Mucosa of stomach (tissue), 1 donor: ENCODE data around the gene SPAG17.
"Not testable (repeated sequence)": the region's sequence is repeated elsewhere in the genome, so short reads cannot be mapped to it uniquely, and the experiment has no call there.

Experiments
- H3K27me3 ChIP-seq: one replicate; pipeline ENCODE4 v1.7.0; 2013; ENCODE audit warnings: mild to moderate bottlenecking, low read length; ENCODE audit not compliant: control insufficient read depth, insufficient read depth
- H3K36me3 ChIP-seq: one replicate; pipeline ENCODE4 v1.7.0; 2013; ENCODE audit warnings: low read length; ENCODE audit not compliant: control insufficient read depth, insufficient read depth
- H3K4me1 ChIP-seq: one replicate; pipeline ENCODE4 v1.7.0; 2013; ENCODE audit warnings: mild to moderate bottlenecking, low read length; ENCODE audit not compliant: control insufficient read depth, insufficient read depth
- H3K4me3 ChIP-seq: one replicate; pipeline ENCODE4 v1.7.0; 2013; ENCODE audit warnings: low read length
- H3K9ac ChIP-seq: one replicate; pipeline ENCODE4 v1.7.0; 2013; ENCODE audit warnings: mild to moderate bottlenecking, low read length, moderate library complexity
- H3K9me3 ChIP-seq: one replicate; pipeline ENCODE4 v1.7.0; 2013; ENCODE audit warnings: mild to moderate bottlenecking, low read length, moderate library complexity; ENCODE audit not compliant: control insufficient read depth
- donor health status: Pancreatic carcinoma.

The SPAG17 gene

GRCh38 chr1:117932576-117932975, 252.5 kb downstream of the SPAG17 start:
- H3K9me3 ChIP-seq = no peaks in the 10 kb centered on the region
- H3K4me1 ChIP-seq = peaks cover 13% of the 10 kb centered on the region
- H3K27me3 ChIP-seq = no peaks in the 10 kb centered on the region
- no peak overlapping the region for H3K4me3 ChIP-seq
- no peaks in the 10 kb centered on the region for H3K36me3 ChIP-seq
- H3K9ac ChIP-seq = no peak overlapping the region

GRCh38 chr1:117930484-117930883, 254.5 kb downstream of the SPAG17 start:
- peak overlapping the region; percentile 91 for H3K4me3 ChIP-seq
- H3K4me1 ChIP-seq = peaks cover 13% of the 10 kb centered on the region
- no peaks in the 10 kb centered on the region for H3K9me3 ChIP-seq
- H3K36me3 ChIP-seq = no peaks in the 10 kb centered on the region
- H3K27me3 ChIP-seq = no peaks in the 10 kb centered on the region
- H3K9ac ChIP-seq = peak overlapping the region; percentile 75

GRCh38 chr1:117930173-117930447, 254.9 kb downstream of the SPAG17 start:
- H3K4me1 ChIP-seq = peaks cover 13% of the 10 kb centered on the region
- H3K9me3 ChIP-seq = no peaks in the 10 kb centered on the region
- no peaks in the 10 kb centered on the region for H3K27me3 ChIP-seq
- peak overlapping the region; percentile 91 for H3K4me3 ChIP-seq
- no peaks in the 10 kb centered on the region for H3K36me3 ChIP-seq
- H3K9ac ChIP-seq = peak overlapping the region; percentile 75

GRCh38 chr1:117929343-117930172, 255.5 kb downstream of the SPAG17 start, which contains the start of the genes GDAP2 and WDR3:
Gene GDAP2, minus strand, starts transcription at chr1:117929621. Its CDS starts 9,264 bp downstream, at chr1:117920357.
Gene WDR3, plus strand, starts transcription at chr1:117929739. Its CDS starts 3,581 bp downstream, at chr1:117933320.
- H3K9me3 ChIP-seq = no peaks in the 10 kb centered on the region
- H3K9ac ChIP-seq = peak within 1 kb of the TSS; percentile 75
- H3K4me1 ChIP-seq = peaks cover 13% of the 10 kb centered on the region
- no peaks in the 10 kb centered on the region for H3K36me3 ChIP-seq
- H3K4me3 ChIP-seq = peak within 1 kb of the TSS; percentile 91
- H3K27me3 ChIP-seq = no peaks in the 10 kb centered on the region

GRCh38 chr1:117928881-117929342, 256.1 kb downstream of the SPAG17 start:
- H3K9ac ChIP-seq = peak overlapping the region; percentile 75
- H3K36me3 ChIP-seq = no peaks in the 10 kb centered on the region
- H3K4me3 ChIP-seq = peak overlapping the region; percentile 91
- H3K4me1 ChIP-seq = peaks cover 13% of the 10 kb centered on the region
- H3K9me3 ChIP-seq = no peaks in the 10 kb centered on the region
- H3K27me3 ChIP-seq = no peaks in the 10 kb centered on the region

- Histone ChIP-seq H3K9ac (no peak overlapping the region), H3K4me1 (peaks cover 11% of the 10 kb centered on the region), H3K36me3 (no peaks in the 10 kb centered on the region), H3K9me3 (no peaks in the 10 kb centered on the region), H3K27me3 (no peaks in the 10 kb centered on the region), H3K4me3 (no peak overlapping the region)
These were observed 259.0 kb downstream of the SPAG17 start for GRCh38 chr1:117925981-117926380.

- not testable (repeated sequence) for H3K9me3 ChIP-seq, H3K9ac ChIP-seq, H3K4me1 ChIP-seq, H3K4me3 ChIP-seq, H3K36me3 ChIP-seq, H3K27me3 ChIP-seq
These were observed 262.3 kb downstream of the SPAG17 start for GRCh38 chr1:117922717-117923116.

- Histone ChIP-seq H3K27me3 (no peaks in the 10 kb centered on the region), H3K4me3 (no peak overlapping the region), H3K9ac (no peak overlapping the region), H3K4me1 (no peaks in the 10 kb centered on the region), H3K36me3 (no peaks in the 10 kb centered on the region), H3K9me3 (no peaks in the 10 kb centered on the region)
These were observed 263.0 kb downstream of the SPAG17 start for GRCh38 chr1:117921991-117922390.

GRCh38 chr1:117919376-117919775, 265.7 kb downstream of the SPAG17 start:
- no peaks in the 10 kb centered on the region for H3K9me3 ChIP-seq
- H3K27me3 ChIP-seq = no peaks in the 10 kb centered on the region
- no peaks in the 10 kb centered on the region for H3K4me1 ChIP-seq
- H3K4me3 ChIP-seq = no peak overlapping the region
- H3K9ac ChIP-seq = no peak overlapping the region
- H3K36me3 ChIP-seq = no peaks in the 10 kb centered on the region

GRCh38 chr1:117911051-117911450, 274.0 kb downstream of the SPAG17 start:
- Histone ChIP-seq H3K27me3 (no peaks in the 10 kb centered on the region), H3K36me3 (peaks cover 6% of the 10 kb centered on the region)

GRCh38 chr1:117905019-117905418, 280.0 kb downstream of the SPAG17 start:
- Histone ChIP-seq H3K36me3 (no peaks in the 10 kb centered on the region), H3K27me3 (no peaks in the 10 kb centered on the region), H3K9ac (no peak overlapping the region), H3K4me3 (no peak overlapping the region), H3K9me3 (no peaks in the 10 kb centered on the region), H3K4me1 (no peaks in the 10 kb centered on the region)

More at GRCh38 chr1:117911051-117911450, 274.0 kb downstream of the SPAG17 start:
- no peak overlapping the region for H3K4me3 ChIP-seq
- no peaks in the 10 kb centered on the region for H3K9me3 ChIP-seq
- no peak overlapping the region for H3K9ac ChIP-seq
- no peaks in the 10 kb centered on the region for H3K4me1 ChIP-seq

- no peak overlapping the region for H3K9ac ChIP-seq
- no peaks in the 10 kb centered on the region for H3K9me3 ChIP-seq
- no peaks in the 10 kb centered on the region for H3K36me3 ChIP-seq
- no peaks in the 10 kb centered on the region for H3K27me3 ChIP-seq
- no peak overlapping the region for H3K4me3 ChIP-seq
- no peaks in the 10 kb centered on the region for H3K4me1 ChIP-seq
These were observed 280.5 kb downstream of the SPAG17 start for GRCh38 chr1:117904485-117904884.
